T-cell (primary cell): ENCODE measurements around the gene PNLIPRP3. TPM values are rescaled to one million over a fixed set of nuclear protein-coding genes. Genes with fewer than 3 reads are reported as not detected.

ENCODE experiments used
- ATAC-seq, 4 experiments: fragments of 200-7000 bp in 3 of 4; fragments of 150-1000 bp in 1 of 4; cut with Tn5 transposase; replicated peaks in 1 of 4; 1 replicate in 3 of 4; 2 replicates in 1 of 4; pipeline ENCODE4 v1.10.0; 2021; ENCODE audit warnings: moderate library complexity in 3 of 4, mild to moderate bottlenecking in 2 of 4, moderate number of reproducible peaks in 1 of 4
- CTCF ChIA-PET, 2 donors: fragments of 300-600 bp; sonication (Branson Sonifier 250); formaldehyde crosslinking; loops; one replicate each; lab custom pipeline; 2022; ENCODE audit warnings: antibody characterized with exemption in 2 of 2; lab: Charles Lee
- POLR2A ChIA-PET, 2 donors: fragments of 300-600 bp; sonication (Branson Sonifier 250); formaldehyde crosslinking; loops; one replicate each; lab custom pipeline; 2022; ENCODE audit warnings: antibody characterized with exemption in 2 of 2; lab: Charles Lee
- DNase-seq, 35 experiments: peaks; one replicate each; pipeline versions ENCODE4 v3.0.0 to v3.0.0-alpha.2; 2013 to 2023
- H3K27ac ChIP-seq: one replicate; pipeline ENCODE4 v1.5.1; 2013; ENCODE audit warnings: low read length
- H3K27me3 ChIP-seq, 2 experiments: replicated peaks in 1 of 2; 1 replicate in 1 of 2; 2 replicates in 1 of 2; pipeline versions ENCODE4 v1.6.1 to v1.7.0; 2013; ENCODE audit warnings: low read length in 1 of 2, mixed read lengths in 1 of 2; ENCODE audit not compliant: control insufficient read depth in 2 of 2, insufficient read depth in 2 of 2; ENCODE audit errors: extremely low read depth in 1 of 2
- H3K36me3 ChIP-seq, 2 donors: 1 replicate in 1 of 2; 2 replicates in 1 of 2; pipeline versions ENCODE4 v1.6.1 to v1.7.0; 2013; ENCODE audit warnings: low read length in 1 of 2; ENCODE audit not compliant: control insufficient read depth in 2 of 2, insufficient read depth in 1 of 2; ENCODE audit errors: extremely low read depth in 1 of 2
- H3K4me1 ChIP-seq, 2 experiments: 1 replicate in 1 of 2; 2 replicates in 1 of 2; pipeline versions ENCODE4 v1.6.1 to v1.7.0; 2013; ENCODE audit warnings: low read length in 2 of 2, mixed read lengths in 1 of 2; ENCODE audit not compliant: insufficient read depth in 2 of 2, control insufficient read depth in 1 of 2; ENCODE audit errors: extremely low read depth in 1 of 2
- H3K4me3 ChIP-seq, 2 donors: 1 replicate in 1 of 2; 2 replicates in 1 of 2; pipeline versions ENCODE4 v1.5.1 to v1.7.0; 2013; ENCODE audit warnings: mild to moderate bottlenecking in 2 of 2, low read length in 1 of 2, moderate library complexity in 1 of 2; ENCODE audit not compliant: control insufficient read depth in 1 of 2; ENCODE audit errors: extremely low read depth in 1 of 2
- H3K9me3 ChIP-seq: 2 replicates; pipeline ENCODE4 v1.7.0; 2013
- H3K27ac Mint-ChIP-seq, 2 donors: one replicate each; pipeline ENCODE4 v1.8.0; 2020 to 2021; ENCODE audit warnings: mild to moderate bottlenecking in 2 of 2, mixed read lengths in 2 of 2
- H3K27me3 Mint-ChIP-seq, 2 donors: one replicate each; pipeline ENCODE4 v1.8.0; 2021 to 2022; ENCODE audit warnings: mixed read lengths in 2 of 2
- H3K36me3 Mint-ChIP-seq: one replicate; pipeline ENCODE4 v1.8.0; 2021; ENCODE audit warnings: mixed read lengths
- H3K4me1 Mint-ChIP-seq, 3 donors: one replicate each; pipeline ENCODE4 v1.8.0; 2020 to 2022; ENCODE audit warnings: mixed read lengths in 3 of 3, mild to moderate bottlenecking in 1 of 3
- H3K4me3 Mint-ChIP-seq, 3 donors: one replicate each; pipeline ENCODE4 v1.8.0; 2020 to 2022; ENCODE audit warnings: mild to moderate bottlenecking in 3 of 3, mixed read lengths in 3 of 3, moderate library complexity in 3 of 3
- H3K9me3 Mint-ChIP-seq, 3 donors: one replicate each; pipeline ENCODE4 v1.8.0; 2020 to 2022; ENCODE audit warnings: mixed read lengths in 3 of 3
- WGBS: methylation state at CpG from one replicate; pipeline ENCODE4 v1.1.5; 2013; ENCODE audit warnings: missing lambda C conversion rate; ENCODE audit not compliant: insufficient coverage; 5-methylcytosine and 5-hydroxymethylcytosine counted together
- total RNA-seq, 35 experiments: library from RNA in 6 of 35; stranded (reverse) in 6 of 35; fragments of 120-200 nt in 1 of 35; gene quantifications; one replicate each; pipeline versions ENCODE4 v1.2.1 to v1.2.4 and lab custom pipeline; 2013 to 2026

The PNLIPRP3 gene
- total RNA-seq, 5 donors from 2014 or later (not counting 1 experiment from before 2014, with no cell fraction given) = not detected

GRCh38 chr10:116444527-116445142 lies 17.0 kb downstream of the PNLIPRP3 start:
- no peaks in the 10 kb centered on the region for H3K36me3 Mint-ChIP-seq
- DNase-seq (peak in 1 of 35 experiments; percentile 27), ATAC-seq (no peak)
- Histone ChIP-seq H3K27me3 (peaks cover 0 to 2% of the 10 kb centered on the region in 2 experiments), H3K36me3 (no peaks in the 10 kb centered on the region), H3K27ac (no peak overlapping the region), H3K9me3 (no peaks in the 10 kb centered on the region), H3K4me1 (no peaks in the 10 kb centered on the region), H3K4me3 (no peak overlapping the region)
- no CpG with 5 or more reads among the region's 4 CpGs for WGBS
- peaks cover 0 to 11% of the 10 kb centered on the region in 2 donors for H3K27me3 Mint-ChIP-seq
- CTCF ChIA-PET = interaction anchor here in 1 of 2 donors (0.5 to 1.0 kb wide), 2 partner anchors 11 kb away, joined by 4 read pairs; no protein-coding TSS in a partner anchor
- no peak overlapping the region for H3K27ac Mint-ChIP-seq
- no peaks in the 10 kb centered on the region for H3K4me1 Mint-ChIP-seq
- peaks cover 0 to 3% (median 0%) of the 10 kb centered on the region in 3 donors for H3K9me3 Mint-ChIP-seq
- no peak overlapping the region for H3K4me3 Mint-ChIP-seq
- POLR2A ChIA-PET = no interaction called here

GRCh38 chr10:116450861-116451260 lies 23.2 kb downstream of the PNLIPRP3 start:
- DNase-seq (no peak), ATAC-seq (no peak)
- Mint-ChIP-seq H3K9me3 (peaks cover 5 to 7% (median 6%) of the 10 kb centered on the region in 3 donors), H3K4me3 (no peak overlapping the region), H3K27ac (no peak overlapping the region), H3K4me1 (no peaks in the 10 kb centered on the region), H3K27me3 (no peaks in the 10 kb centered on the region), H3K36me3 (no peaks in the 10 kb centered on the region)
- H3K4me3 ChIP-seq = no peak overlapping the region
- WGBS = no CpG with 5 or more reads among the region's 2 CpGs
- H3K9me3 ChIP-seq = no peaks in the 10 kb centered on the region
- POLR2A ChIA-PET = no interaction called here
- no peak overlapping the region for H3K27ac ChIP-seq
- H3K4me1 ChIP-seq = no peaks in the 10 kb centered on the region
- no peaks in the 10 kb centered on the region for H3K27me3 ChIP-seq
- no peaks in the 10 kb centered on the region for H3K36me3 ChIP-seq
- CTCF ChIA-PET = no interaction called here

- ChIA-PET CTCF (no interaction called here), POLR2A (no interaction called here)
- Histone ChIP-seq H3K27me3 (no peaks in the 10 kb centered on the region), H3K4me1 (no peaks in the 10 kb centered on the region), H3K27ac (no peak overlapping the region), H3K9me3 (no peaks in the 10 kb centered on the region), H3K36me3 (no peaks in the 10 kb centered on the region), H3K4me3 (no peak overlapping the region)
- DNase-seq (no peak), ATAC-seq (no peak)
- H3K27ac Mint-ChIP-seq = no peak overlapping the region
- no peaks in the 10 kb centered on the region for H3K4me1 Mint-ChIP-seq
- H3K4me3 Mint-ChIP-seq = no peak overlapping the region
- H3K27me3 Mint-ChIP-seq = no peaks in the 10 kb centered on the region
- WGBS = 0% methylated on average over 1 of the region's 1 CpG
- H3K9me3 Mint-ChIP-seq = peaks cover 5 to 7% (median 6%) of the 10 kb centered on the region in 3 donors
- H3K36me3 Mint-ChIP-seq = no peaks in the 10 kb centered on the region
Observed at GRCh38 chr10:116451711-116452337, 24.2 kb downstream of the PNLIPRP3 start.

- no peak overlapping the region for H3K27ac Mint-ChIP-seq
- CTCF ChIA-PET = no interaction called here
- DNase-seq (no peak), ATAC-seq (no peak)
- H3K27me3 Mint-ChIP-seq = no peaks in the 10 kb centered on the region
- H3K9me3 Mint-ChIP-seq = peaks cover 5 to 7% (median 6%) of the 10 kb centered on the region in 3 donors
- no peak overlapping the region for H3K4me3 Mint-ChIP-seq
- POLR2A ChIA-PET = no interaction called here
- Histone ChIP-seq H3K4me3 (no peak overlapping the region), H3K4me1 (no peaks in the 10 kb centered on the region), H3K27me3 (no peaks in the 10 kb centered on the region), H3K9me3 (no peaks in the 10 kb centered on the region), H3K36me3 (no peaks in the 10 kb centered on the region), H3K27ac (no peak overlapping the region)
- H3K36me3 Mint-ChIP-seq = no peaks in the 10 kb centered on the region
- no peaks in the 10 kb centered on the region for H3K4me1 Mint-ChIP-seq
Observed at GRCh38 chr10:116452338-116452720, 24.7 kb downstream of the PNLIPRP3 start.

- CTCF ChIA-PET = no interaction called here
- no peak overlapping the region for H3K4me3 Mint-ChIP-seq
- H3K9me3 Mint-ChIP-seq = peaks cover 0 to 3% (median 0%) of the 10 kb centered on the region in 3 donors
- no peak overlapping the region for H3K27ac ChIP-seq
- no peaks in the 10 kb centered on the region for H3K36me3 ChIP-seq
- no peaks in the 10 kb centered on the region for H3K36me3 Mint-ChIP-seq
- H3K4me1 Mint-ChIP-seq = no peaks in the 10 kb centered on the region
- H3K4me3 ChIP-seq = no peak overlapping the region
- peaks cover 0 to 3% of the 10 kb centered on the region in 2 donors for H3K27me3 Mint-ChIP-seq
- H3K4me1 ChIP-seq = no peaks in the 10 kb centered on the region
- no peaks in the 10 kb centered on the region for H3K9me3 ChIP-seq
- ATAC-seq = no peak
- H3K27me3 ChIP-seq = no peaks in the 10 kb centered on the region
- DNase-seq = no peak
- H3K27ac Mint-ChIP-seq = no peak overlapping the region
- POLR2A ChIA-PET = no interaction called here
Observed at GRCh38 chr10:116457488-116457887, 29.8 kb downstream of the PNLIPRP3 start.

- H3K4me3 ChIP-seq = no peak overlapping the region
- no peaks in the 10 kb centered on the region for H3K36me3 Mint-ChIP-seq
- ATAC-seq = no peak
- H3K27me3 ChIP-seq = no peaks in the 10 kb centered on the region
- H3K9me3 ChIP-seq = no peaks in the 10 kb centered on the region
- no peaks in the 10 kb centered on the region for H3K4me1 ChIP-seq
- no peaks in the 10 kb centered on the region for H3K36me3 ChIP-seq
- DNase-seq = no peak
- no peaks in the 10 kb centered on the region for H3K4me1 Mint-ChIP-seq
- POLR2A ChIA-PET = interaction anchor here in 1 of 2 donors (0.5 kb wide), 1 partner anchor 10 kb away, joined by 5 read pairs; no protein-coding TSS in a partner anchor
- WGBS = no CpG with 5 or more reads among the region's 3 CpGs
- H3K27ac Mint-ChIP-seq = no peak overlapping the region
- no peaks in the 10 kb centered on the region for H3K9me3 Mint-ChIP-seq
- CTCF ChIA-PET = no interaction called here
- no peak overlapping the region for H3K4me3 Mint-ChIP-seq
- H3K27me3 Mint-ChIP-seq = peaks cover 0 to 3% of the 10 kb centered on the region in 2 donors
- no peak overlapping the region for H3K27ac ChIP-seq
Observed at GRCh38 chr10:116460219-116460618, 32.6 kb downstream of the PNLIPRP3 start.
